Upper lobe of left lung (tissue), 4 donors: ENCODE data around the gene GADL1.

Experiments used
- EP300 ChIP-seq, 4 donors: sonication (generic); formaldehyde crosslinking; IDR thresholded peaks; one replicate each; pipeline ENCODE4 v1.5.1; 2017; ENCODE audit warnings: antibody characterized with exemption in 4 of 4, control low read depth in 2 of 4
- POLR2A ChIP-seq, 4 donors: fragments of 450-650 bp; IDR thresholded peaks; one replicate each; pipeline ENCODE4 v1.5.1; 2016 to 2017; ENCODE audit warnings: antibody characterized with exemption in 4 of 4, mild to moderate bottlenecking in 2 of 4
- TF ChIP-seq, protein P1 (sequence below), 6 experiments: fragments of 450-650 bp in 4 of 6; fragments of 200-600 bp in 2 of 6; sonication (generic) in 2 of 6; IDR thresholded peaks; one replicate each; pipeline ENCODE4 v1.5.1; 2016 to 2019; ENCODE audit warnings: antibody characterized with exemption in 6 of 6

- TF ChIP-seq, protein P1, sequence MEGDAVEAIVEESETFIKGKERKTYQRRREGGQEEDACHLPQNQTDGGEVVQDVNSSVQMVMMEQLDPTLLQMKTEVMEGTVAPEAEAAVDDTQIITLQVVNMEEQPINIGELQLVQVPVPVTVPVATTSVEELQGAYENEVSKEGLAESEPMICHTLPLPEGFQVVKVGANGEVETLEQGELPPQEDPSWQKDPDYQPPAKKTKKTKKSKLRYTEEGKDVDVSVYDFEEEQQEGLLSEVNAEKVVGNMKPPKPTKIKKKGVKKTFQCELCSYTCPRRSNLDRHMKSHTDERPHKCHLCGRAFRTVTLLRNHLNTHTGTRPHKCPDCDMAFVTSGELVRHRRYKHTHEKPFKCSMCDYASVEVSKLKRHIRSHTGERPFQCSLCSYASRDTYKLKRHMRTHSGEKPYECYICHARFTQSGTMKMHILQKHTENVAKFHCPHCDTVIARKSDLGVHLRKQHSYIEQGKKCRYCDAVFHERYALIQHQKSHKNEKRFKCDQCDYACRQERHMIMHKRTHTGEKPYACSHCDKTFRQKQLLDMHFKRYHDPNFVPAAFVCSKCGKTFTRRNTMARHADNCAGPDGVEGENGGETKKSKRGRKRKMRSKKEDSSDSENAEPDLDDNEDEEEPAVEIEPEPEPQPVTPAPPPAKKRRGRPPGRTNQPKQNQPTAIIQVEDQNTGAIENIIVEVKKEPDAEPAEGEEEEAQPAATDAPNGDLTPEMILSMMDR (IDR thresholded peaks at IDR 0.05) = no peak
- TF ChIP-seq EP300 (IDR thresholded peaks at IDR 0.05) (no peak), POLR2A (IDR thresholded peaks at IDR 0.05) (no peak)
These were observed 129.6 kb downstream of the GADL1 start for GRCh38 chr3:30764891-30765290.
